HEK293T (cell line): Measurements from ENCODE around the gene SRBD1.

Source experiments
- BHLHE40 ChIP-seq: fragments of 450-650 bp; IDR thresholded peaks from 2 replicates; pipeline ENCODE4 v1.6.1; 2016; ENCODE audit warnings: mild to moderate bottlenecking, moderate library complexity, borderline replicate concordance
- CTBP1 ChIP-seq: fragments of 450-650 bp; IDR thresholded peaks from 2 replicates; pipeline ENCODE4 v1.6.1; 2016; ENCODE audit warnings: borderline replicate concordance

- no peak for TF ChIP-seq CTBP1
- TF ChIP-seq BHLHE40: no peak
These were observed 35.2 kb upstream of the SRBD1 start for GRCh38 chr2:45646289-45646688.
